Central memory CD4-positive, alpha-beta T cell (primary cell): ENCODE data around the gene CYSTM1.
"Not testable (repeated sequence)": the region's sequence is repeated elsewhere in the genome, so short reads cannot be mapped to it uniquely, and the experiment has no call there.

Experiments used
- DNase-seq: peaks from one replicate; pipeline ENCODE4 v3.0.0; 2022

The CYSTM1 gene

GRCh38 chr5:140181002-140181483, 6.1 kb downstream of the CYSTM1 start:
- DNase-seq: no peak

GRCh38 chr5:140181525-140181924, 6.5 kb downstream of the CYSTM1 start:
- DNase-seq: no peak

- DNase-seq: no peak
These were observed 7.2 kb downstream of the CYSTM1 start for GRCh38 chr5:140182075-140182711.

GRCh38 chr5:140182803-140183367, 7.9 kb downstream of the CYSTM1 start:
- no peak for DNase-seq

- no peak for DNase-seq
These were observed 10.4 kb downstream of the CYSTM1 start for GRCh38 chr5:140185409-140185808.

- DNase-seq: no peak
These were observed 11.3 kb downstream of the CYSTM1 start for GRCh38 chr5:140186267-140186671.

- no peak for DNase-seq
These were observed 14.3 kb downstream of the CYSTM1 start for GRCh38 chr5:140189253-140189652.

GRCh38 chr5:140189977-140190871, 15.2 kb downstream of the CYSTM1 start:
- no peak for DNase-seq

GRCh38 chr5:140190872-140191218, 15.9 kb downstream of the CYSTM1 start:
- no peak for DNase-seq

- no peak for DNase-seq
These were observed 17.9 kb downstream of the CYSTM1 start for GRCh38 chr5:140192715-140193430.

- no peak for DNase-seq
These were observed 19.7 kb downstream of the CYSTM1 start for GRCh38 chr5:140194662-140195061.

- no peak for DNase-seq
These were observed 21.3 kb downstream of the CYSTM1 start for GRCh38 chr5:140196115-140196814.

- DNase-seq: no peak
These were observed 22.0 kb downstream of the CYSTM1 start for GRCh38 chr5:140197023-140197422.

GRCh38 chr5:140198915-140199314, 23.9 kb downstream of the CYSTM1 start:
- not testable (repeated sequence) for DNase-seq

GRCh38 chr5:140202078-140202477, 27.1 kb downstream of the CYSTM1 start:
- no peak for DNase-seq

- no peak for DNase-seq
These were observed 27.6 kb downstream of the CYSTM1 start for GRCh38 chr5:140202610-140203009.

- DNase-seq: no peak
These were observed 30.2 kb downstream of the CYSTM1 start for GRCh38 chr5:140205216-140205615.

- DNase-seq: no peak
These were observed 31.0 kb downstream of the CYSTM1 start for GRCh38 chr5:140205952-140206351.

GRCh38 chr5:140207250-140207964, 32.4 kb downstream of the CYSTM1 start:
- no peak for DNase-seq

GRCh38 chr5:140208065-140208464, 33.1 kb downstream of the CYSTM1 start:
- no peak for DNase-seq

- no peak for DNase-seq
These were observed 38.5 kb downstream of the CYSTM1 start for GRCh38 chr5:140213370-140213983.
